Midbrain (tissue), 1 donor: Measurements from ENCODE around the gene SYNE1.
"Not testable (repeated sequence)": the region's sequence is repeated elsewhere in the genome, so short reads cannot be mapped to it uniquely, and the experiment has no call there.

ENCODE experiments used
- DNase-seq: peaks from one replicate; lab custom pipeline; 2025; lab: John Stamatoyannopoulos, UW

The SYNE1 gene

DNA sequence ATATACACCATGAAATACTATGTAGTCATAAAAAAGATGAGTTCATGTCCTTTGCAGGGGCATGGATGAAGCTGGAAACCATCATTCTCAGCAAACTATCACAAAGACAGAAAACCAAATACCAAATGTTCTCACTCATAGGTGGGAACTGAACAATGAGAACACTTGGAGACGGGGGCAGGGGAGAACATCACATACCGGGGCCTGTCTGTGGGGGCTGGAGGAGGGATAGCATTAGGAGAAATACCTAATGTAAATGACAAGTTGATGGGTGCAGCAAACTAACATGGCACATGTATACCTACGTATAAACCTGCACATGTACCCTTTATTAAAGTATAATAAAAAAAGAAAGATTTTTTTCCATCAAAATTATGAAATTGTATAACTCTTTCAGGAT lies 22.4 kb downstream of the SYNE1 start:
- not testable (repeated sequence) for DNase-seq

DNA sequence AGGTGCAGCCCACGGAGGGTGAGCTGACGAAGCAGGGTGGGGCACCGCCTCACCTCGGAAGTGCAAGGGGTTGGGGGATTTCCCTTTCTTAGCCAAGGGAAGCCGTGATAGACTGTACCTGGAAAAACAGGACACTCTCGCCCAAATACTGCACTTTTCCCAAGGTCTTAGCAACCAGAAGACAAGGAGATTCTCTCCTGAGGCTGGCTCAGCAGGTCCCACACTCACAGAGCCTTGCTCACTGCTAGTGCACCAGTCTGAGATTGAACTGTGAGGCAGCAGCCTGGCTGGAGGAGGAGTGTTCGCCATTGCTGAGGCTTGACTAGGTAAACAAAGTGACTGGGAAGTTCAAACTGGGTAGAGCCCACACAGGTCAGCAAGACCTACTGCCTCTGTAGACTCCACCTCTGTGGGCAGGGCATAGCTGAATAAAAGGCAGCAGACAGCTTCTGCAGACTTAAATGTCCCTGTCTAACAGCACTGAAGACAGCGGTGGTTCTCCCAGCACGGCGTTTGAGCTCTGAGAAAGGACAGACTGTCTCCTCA lies 28.0 kb downstream of the SYNE1 start:
- DNase-seq: no peak

GRCh38 chr6:152605941-152606340 lies 31.2 kb downstream of the SYNE1 start:
- DNase-seq: no peak

DNA sequence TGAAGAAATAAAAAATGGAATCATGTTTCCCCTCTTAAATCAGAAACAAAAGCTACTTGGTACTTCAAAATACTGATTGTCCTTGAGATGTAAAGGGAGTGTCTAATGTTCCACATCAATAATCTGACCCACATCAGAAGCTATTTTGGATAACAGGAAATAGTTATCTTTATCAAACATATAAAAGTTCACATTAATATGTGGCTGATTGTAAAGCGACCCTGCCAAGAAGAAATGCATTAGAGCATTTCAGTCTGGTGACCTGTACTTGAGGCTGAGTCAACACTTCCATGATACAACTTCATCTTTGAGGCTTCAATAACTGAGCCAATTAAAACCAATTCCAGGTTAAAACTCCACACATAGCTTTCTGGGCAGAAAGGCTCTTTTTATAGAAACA lies 31.8 kb downstream of the SYNE1 start:
- no peak for DNase-seq

DNA sequence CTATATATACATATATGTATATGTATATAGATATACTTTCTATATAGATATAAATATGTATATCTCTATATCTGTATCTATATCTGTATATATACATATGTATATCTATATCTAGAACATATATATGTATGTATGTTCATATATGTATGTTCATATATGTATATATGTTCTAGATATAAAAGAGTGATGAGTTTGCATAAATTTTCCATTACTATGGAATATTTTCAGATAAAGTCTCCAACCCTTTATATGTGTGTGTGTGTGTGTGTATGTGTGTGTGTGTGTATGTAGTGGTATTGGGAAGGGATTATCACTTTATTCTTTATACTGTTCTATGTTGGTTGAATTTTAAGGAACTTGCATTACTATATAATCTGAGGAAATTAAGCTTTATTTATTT lies 33.3 kb downstream of the SYNE1 start:
- no peak for DNase-seq

DNA sequence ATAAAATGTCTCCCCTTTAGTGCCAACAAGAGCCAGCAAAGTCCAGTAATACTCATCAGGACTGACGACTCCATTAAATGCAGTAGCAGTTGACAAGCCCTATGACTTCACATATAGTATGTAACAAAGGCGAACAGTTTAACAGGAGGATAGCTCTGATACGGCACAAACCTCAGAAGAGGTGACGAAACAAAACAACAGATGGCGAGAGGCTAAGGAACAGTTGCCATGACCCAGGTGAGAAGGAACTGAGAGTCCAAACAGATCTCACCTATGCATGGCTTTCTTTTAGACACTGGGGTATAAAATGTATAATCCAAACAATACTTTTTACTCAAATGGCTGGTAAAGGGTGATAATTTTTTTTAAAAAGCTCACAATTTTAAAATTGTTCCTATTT lies 37.1 kb downstream of the SYNE1 start:
- no peak for DNase-seq

DNA sequence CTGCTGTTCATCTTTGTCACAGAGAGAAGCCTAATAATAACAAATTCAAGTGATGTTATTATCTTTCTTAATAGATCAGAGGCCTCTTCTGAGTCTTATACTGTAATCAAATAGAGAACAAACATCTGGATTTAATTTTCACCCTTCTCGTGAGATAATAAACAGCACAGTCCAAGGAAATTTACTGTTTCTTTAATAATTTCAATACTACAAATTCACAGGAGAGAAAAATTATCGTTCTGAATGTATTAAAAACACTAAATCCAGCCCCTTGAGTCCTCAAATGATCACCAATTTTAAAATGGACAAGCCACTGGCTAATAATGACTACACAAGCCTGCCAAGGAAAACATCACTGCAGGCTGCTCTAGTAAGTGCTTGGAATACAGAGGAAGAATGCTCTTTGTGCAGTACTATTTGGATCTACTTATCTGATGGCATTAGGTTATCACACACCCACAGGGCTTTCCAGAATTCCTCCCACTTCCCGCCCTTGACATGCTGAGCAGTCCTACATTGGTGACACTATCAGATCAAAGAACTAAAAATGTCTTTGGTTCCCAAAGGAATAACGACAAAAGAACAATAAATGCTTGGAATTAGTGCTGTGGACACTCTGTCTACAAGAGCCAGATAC lies 38.1 kb downstream of the SYNE1 start:
- no peak for DNase-seq

DNA sequence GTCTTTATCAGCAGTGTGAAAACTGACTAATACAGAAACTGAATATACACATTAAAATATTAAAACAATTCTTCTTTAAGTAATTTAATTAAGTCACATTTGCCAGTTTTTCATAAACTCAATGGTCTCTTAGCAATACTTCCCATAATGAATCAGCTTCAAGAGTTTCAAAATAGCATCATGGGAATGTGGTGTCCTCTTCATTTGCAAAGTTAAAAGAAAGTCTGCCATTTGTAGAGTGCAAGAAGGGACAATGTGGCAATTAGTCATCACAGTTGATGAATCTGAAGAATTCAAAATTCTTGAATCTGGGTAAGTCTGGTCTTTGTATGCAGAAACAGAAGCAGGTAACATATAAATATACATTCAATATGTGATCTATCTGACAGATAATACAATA lies 38.7 kb downstream of the SYNE1 start:
- no peak for DNase-seq

DNA sequence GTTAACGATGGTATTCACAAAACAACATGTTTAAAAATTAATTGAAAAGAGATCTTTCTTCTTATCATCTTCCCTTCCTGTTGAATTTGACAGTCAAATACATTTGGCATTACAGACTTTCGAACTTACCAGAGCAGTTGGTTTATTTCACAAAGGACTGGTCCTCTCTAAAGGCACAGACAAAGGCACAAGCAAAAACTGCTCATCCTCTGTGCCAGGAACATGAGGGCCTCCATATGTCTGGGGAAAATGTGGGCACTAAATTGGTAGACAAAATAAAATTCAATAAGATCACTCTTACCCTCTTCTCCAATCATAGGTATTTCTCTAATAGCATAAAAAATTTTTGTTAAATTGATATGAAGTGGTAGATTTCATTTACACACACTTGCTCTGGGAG lies 40.4 kb downstream of the SYNE1 start:
- DNase-seq: no peak

DNA sequence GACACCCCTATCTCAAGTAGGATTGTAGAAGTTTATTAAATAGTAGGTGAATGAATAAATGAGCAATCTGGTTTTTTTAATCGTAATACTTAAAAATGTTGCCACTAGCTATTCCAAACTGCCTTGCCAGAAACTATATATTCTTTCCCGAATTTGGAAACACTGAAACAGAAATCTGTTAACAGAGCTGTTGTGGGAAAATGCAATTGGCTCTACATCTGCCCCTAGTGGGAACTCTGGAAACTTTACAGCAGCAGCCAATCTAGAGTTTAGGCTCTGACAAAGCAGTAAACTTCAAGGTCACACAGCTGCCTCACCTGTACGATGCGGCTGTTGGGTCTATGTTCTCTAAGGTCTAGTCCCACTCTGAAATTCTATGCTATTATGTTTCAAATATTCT lies 41.7 kb downstream of the SYNE1 start:
- no peak for DNase-seq

DNA sequence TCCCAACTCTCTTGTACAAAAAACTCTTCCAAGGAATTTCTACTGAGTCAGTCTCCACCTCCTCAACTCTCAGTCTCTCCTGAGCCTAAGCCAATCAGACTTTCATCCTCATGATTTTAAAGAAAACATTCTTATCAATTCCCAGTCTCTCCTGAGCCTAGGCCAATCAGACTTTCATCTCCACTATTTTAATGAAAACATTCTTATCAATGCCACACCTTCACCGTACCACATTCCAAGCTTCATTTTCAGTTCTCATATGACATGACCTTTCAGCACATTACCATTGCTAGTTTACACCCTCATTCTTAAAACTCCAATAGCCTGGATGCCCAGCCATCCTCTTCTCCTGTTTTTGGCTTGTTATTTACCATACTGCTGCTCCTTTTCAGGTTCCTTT lies 42.5 kb downstream of the SYNE1 start:
- DNase-seq: no peak

- DNase-seq: no peak
Observed at GRCh38 chr6:152588456-152588855, 48.7 kb downstream of the SYNE1 start.

DNA sequence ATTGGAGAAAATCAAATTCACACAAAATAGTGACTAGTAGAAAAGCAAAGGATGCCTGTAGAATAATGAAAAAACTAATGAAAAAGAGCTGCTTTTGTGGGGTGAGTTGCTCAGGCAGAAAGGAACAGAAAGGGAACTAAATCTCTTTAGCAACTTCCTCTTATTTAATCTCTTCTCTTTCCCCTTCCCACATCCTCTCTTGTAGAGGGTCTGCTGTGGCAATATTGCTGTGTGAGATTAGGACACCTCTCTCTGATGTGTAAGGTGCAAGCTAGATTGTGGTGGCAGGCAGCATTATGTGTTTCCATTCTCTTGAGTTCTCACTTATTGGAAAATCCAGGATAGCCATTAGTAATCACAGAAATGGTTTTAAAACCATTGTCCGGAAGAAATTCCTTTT lies 49.7 kb downstream of the SYNE1 start:
- no peak for DNase-seq

DNA sequence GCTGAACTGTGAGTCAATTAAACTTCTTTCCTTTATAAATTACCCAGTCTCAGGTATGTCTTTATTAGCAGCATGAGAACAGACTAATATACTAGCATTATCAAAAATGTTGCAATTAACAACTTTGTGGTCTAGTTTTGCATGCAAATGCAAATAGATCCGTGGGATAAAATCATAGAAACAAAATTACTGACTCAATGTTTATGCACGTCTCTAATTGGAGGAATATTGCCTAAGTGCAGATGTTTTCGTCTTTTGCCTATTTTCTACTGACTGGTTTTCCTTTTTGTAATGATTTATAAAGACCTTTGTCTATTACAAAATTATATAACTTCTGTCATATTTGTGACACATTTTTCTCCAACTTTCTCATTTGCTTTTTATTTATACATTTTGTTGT lies 51.9 kb downstream of the SYNE1 start:
- DNase-seq: no peak

DNA sequence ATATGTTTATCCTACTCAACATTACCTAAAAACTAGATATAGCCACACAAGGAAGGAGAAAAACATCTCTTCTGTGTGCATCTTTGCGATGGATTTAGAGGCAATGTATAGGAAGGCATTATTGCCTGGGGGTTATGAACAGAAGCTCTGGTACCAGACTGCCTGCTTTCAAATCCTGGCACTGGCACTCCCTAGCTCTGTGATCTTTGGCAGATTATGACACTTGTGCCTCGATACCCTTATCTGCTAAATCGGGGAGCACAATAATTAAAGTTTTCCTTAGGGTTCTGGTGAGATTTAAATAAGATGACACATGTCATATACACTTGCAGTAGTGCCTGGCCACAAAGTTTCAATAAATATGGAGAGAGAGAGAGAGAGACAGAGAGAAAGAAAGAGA lies 53.3 kb downstream of the SYNE1 start:
- no peak for DNase-seq

- DNase-seq: no peak
Observed at GRCh38 chr6:152576525-152576924, 60.6 kb downstream of the SYNE1 start.

DNA sequence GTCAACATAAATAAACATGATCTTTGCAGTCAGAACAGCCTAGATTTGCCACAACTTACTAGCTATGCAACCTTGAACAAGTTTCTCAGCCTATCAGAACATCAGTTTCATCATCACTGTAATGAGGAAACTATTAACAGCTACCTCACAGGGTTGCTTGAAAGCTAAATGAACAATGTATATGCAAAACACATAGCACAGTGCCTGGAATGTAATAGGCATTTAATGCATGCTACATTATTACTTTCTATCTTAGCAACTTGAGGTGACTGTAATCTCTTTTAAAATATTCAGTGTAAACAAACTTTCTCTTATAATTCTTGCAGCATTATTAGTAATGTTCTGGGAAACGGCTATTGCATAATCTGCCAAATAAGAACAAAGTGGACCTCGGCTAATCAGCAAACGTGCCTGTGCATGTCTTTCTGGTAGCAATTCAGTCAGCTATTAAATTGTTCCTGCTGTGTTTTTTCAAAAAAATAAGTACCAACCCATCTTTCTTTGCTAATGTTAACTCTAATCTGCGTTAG lies 61.5 kb downstream of the SYNE1 start:
- DNase-seq: no peak

- no peak for DNase-seq
Observed at GRCh38 chr6:152575161-152575560, 62.0 kb downstream of the SYNE1 start.

GRCh38 chr6:152573762-152574161 lies 63.4 kb downstream of the SYNE1 start:
- DNase-seq: no peak

DNA sequence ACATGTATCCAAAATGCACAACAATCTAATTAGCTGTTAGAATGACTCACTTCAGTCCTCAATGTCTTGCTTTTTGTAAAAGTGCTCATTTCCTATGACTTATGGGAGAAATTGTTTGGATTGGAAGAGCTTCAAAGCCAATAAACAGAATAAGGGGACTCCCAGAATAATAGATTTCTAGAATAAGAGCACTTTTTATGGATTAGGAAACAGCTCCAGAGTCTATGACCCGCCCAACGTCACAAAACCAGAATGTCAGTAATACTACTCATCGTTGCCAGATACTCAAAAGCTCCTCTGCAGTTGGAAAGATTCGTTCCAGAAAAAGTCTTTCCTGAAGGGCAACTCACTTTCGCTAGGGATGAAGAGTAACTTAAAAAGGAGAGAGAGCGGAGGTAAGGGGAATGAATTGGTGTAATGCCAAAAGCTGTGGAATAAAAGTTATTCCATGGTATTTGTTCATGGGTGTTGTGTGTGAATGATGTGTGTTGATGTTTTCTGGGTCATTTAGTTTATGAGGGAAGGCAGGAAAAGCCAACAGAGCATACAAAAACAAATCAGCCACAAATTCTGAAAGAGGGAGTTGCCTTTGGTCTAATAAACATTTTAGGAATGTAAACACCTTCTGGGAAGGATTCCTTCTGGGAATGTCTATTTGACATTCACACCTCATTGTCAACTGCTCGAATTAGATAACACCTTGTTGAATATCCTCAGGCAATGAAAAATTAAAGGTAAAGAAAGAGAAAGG lies 64.6 kb downstream of the SYNE1 start:
- no peak for DNase-seq

- no peak for DNase-seq
Observed at GRCh38 chr6:152571943-152572337, 65.2 kb downstream of the SYNE1 start.

DNA sequence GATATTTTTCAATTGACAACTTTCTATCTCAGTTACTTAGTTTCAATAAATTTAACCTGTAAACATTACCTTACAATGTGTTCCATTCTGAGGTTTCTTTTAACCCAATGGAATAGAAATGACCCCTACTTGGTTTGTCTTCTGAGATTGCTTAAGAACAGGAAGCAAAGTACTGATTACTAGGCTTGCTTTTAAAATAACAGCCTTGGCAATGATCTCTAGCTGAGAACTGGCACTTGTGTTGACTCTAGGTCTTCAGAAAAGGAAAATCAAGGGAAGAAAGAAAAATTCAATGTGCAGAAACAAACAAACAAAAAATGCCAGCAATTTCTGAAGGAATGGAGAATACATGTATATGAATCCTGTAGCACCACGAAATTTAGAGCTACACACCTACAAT lies 66.1 kb downstream of the SYNE1 start:
- no peak for DNase-seq

- DNase-seq: no peak
Observed at GRCh38 chr6:152566103-152566875, 70.9 kb downstream of the SYNE1 start.
